ENCODE results near the gene SYTL1. TPM values are rescaled to one million over a fixed set of nuclear protein-coding genes. Genes with fewer than 3 reads are reported as not detected.
A peak's percentile ranks its signal among the peaks of the same experiment; 100 is the strongest.

SYTL1 gene
- total and polyA plus RNA-seq, 9 of the 15 experiments (the other 6 are each of a cell fraction or from before 2014, with no cell fraction given) = 0.04 to 9.3 (median 1.7) TPM

- H3K27ac ChIP-seq (ENCODE audit: extremely low read depth, low read depth, low read length) = no peak overlapping the region
- H3K4me2 ChIP-seq (ENCODE audit: insufficient read depth, low read length) = no peak overlapping the region
- intact Hi-C loops (cut with micrococcal nuclease) = loop anchor here (5.0 kb wide), 1 partner anchor 351 kb away; no protein-coding TSS in a partner anchor
- BruUV-seq (replicated peaks) = no TSS peak
- H2AFZ ChIP-seq (ENCODE audit: low read depth, low read length) = no peak overlapping the region
- 0 out of 3 replicates have a peak, but pooled peaks cover 1% of the 10 kb centered on the region for H3K79me2 ChIP-seq (ENCODE audit: control insufficient read depth, insufficient read depth, low read length)
- WGBS (ENCODE audit: insufficient coverage, low coverage, missing lambda C conversion rate) = 51% methylated on average over 4 of the region's 4 CpGs
- H3K4me3 ChIP-seq = no peak overlapping the region
- in situ Hi-C loops (cut with MboI) = loop anchor here (5.0 kb wide), 1 partner anchor 209 kb away; no protein-coding TSS in a partner anchor
- POLR2A ChIA-PET = interaction anchor here (0.6 to 1.5 kb wide), 10 partner anchors 12 to 297 kb away, joined by 3 to 5 read pairs (median 3); no protein-coding TSS in a partner anchor
- DNase-seq (ENCODE audit: extremely low read depth in 1 of 4, low spot score in 3 of 4) = no peak
- H3K4me1 ChIP-seq (replicated peaks in 1 of 2; ENCODE audit: control insufficient read depth in 2 of 2, insufficient read depth in 2 of 2, low read length in 2 of 2) = peaks cover 0 to 35% of the 10 kb centered on the region in 2 experiments; a peak in 3 of 5 replicates
- CTCF ChIA-PET (ENCODE audit: low intra/inter-chr PET ratio) = no interaction called here
- FAIRE-seq = no peak
- H3K9me1 ChIP-seq (ENCODE audit: control insufficient read depth, insufficient read depth, low read length) = no peaks in the 10 kb centered on the region
- H3K9ac ChIP-seq (ENCODE audit: insufficient read depth in 1 of 2, low read depth in 2 of 2, low read length in 2 of 2) = peak overlapping the region in 1 of 2 experiments; percentile 32; a peak in 1 of 4 replicates
- peaks cover 9% of the 10 kb centered on the region; the same call in 1 of the 3 replicates for H3K36me3 ChIP-seq (ENCODE audit: control insufficient read depth, insufficient read depth, low read length)
- no peaks in the 10 kb centered on the region for H4K20me1 ChIP-seq (replicated peaks; ENCODE audit: control insufficient read depth, insufficient read depth, low read length)
- no peaks in the 10 kb centered on the region for H3K9me3 ChIP-seq (replicated peaks; ENCODE audit: control insufficient read depth, insufficient read depth, low read depth, low read length)
- no peak for ATAC-seq
- no peaks in the 10 kb centered on the region for H3K27me3 ChIP-seq (ENCODE audit: control insufficient read depth in 2 of 2, insufficient read depth in 2 of 2, low read length in 2 of 2)
- TF ChIP-seq ZNF592 (IDR thresholded peaks at IDR 0.05) (no peak), NR2C1 (IDR thresholded peaks at IDR 0.05) (no peak), NR2C1 (tag; IDR thresholded peaks at IDR 0.05) (no peak), RAD51 (IDR thresholded peaks at IDR 0.05; ENCODE audit: borderline replicate concordance, low read depth) (no peak), MAX (CRISPR knock-in tag; IDR thresholded peaks at IDR 0.05) (no peak), CCAR2 (IDR thresholded peaks at IDR 0.05; ENCODE audit: low read depth, low read length) (no peak), SIRT6 (IDR thresholded peaks at IDR 0.05; ENCODE audit: low read depth, low read length) (no peak), ATF1 (CRISPR knock-in tag; IDR thresholded peaks at IDR 0.05) (no peak), ATF1 (tag; IDR thresholded peaks at IDR 0.05) (no peak), CBFA2T2 (conservative IDR thresholded peaks at IDR 0.05) (no peak), PREB (CRISPR knock-in tag; IDR thresholded peaks at IDR 0.05) (no peak), ZZZ3 (IDR thresholded peaks at IDR 0.05) (no peak), POLR2G (IDR thresholded peaks at IDR 0.05; ENCODE audit: low read depth, low read length) (peak; percentile 68), MED1 (CRISPR knock-in tag; IDR thresholded peaks at IDR 0.05; ENCODE audit: borderline replicate concordance) (0 out of 2 replicates have a peak, but pooled peaks have one; percentile 39), MAFG (tag; conservative IDR thresholded peaks at IDR 0.05) (no peak), GABPB1 (CRISPR knock-in tag; IDR thresholded peaks at IDR 0.05) (no peak)
These were observed 56.8 kb downstream of the SYTL1 start for GRCh38 chr1:27398405-27399149.

All from K562 (cell line).